SK-N-SH (cell line): Measurements from ENCODE around the gene ARG2. TPM values are rescaled to one million over a fixed set of nuclear protein-coding genes. Genes with fewer than 3 reads are reported as not detected.

Experiments used
- CTCF ChIA-PET: fragments of 300-600, 350-600 bp; formaldehyde crosslinking; extraction: SDS; loops from one replicate; lab custom pipeline; 2021; lab: Yijun Ruan, JAX
- POLR2A ChIA-PET: fragments of 350-600 bp; sonication (Branson Sonifier 250); formaldehyde crosslinking; extraction: SDS; loops from one replicate; lab custom pipeline; 2020; ENCODE audit warnings: antibody characterized with exemption, inconsistent platforms; lab: Yijun Ruan, JAX
- DNase-seq: peaks from one replicate; pipeline ENCODE4 v3.0.0; 2012
- H2AFZ ChIP-seq: fragments of 200-600 bp; sonication (generic); 2 replicates; pipeline ENCODE4 v1.8.1; 2016; ENCODE audit warnings: antibody characterized with exemption, mild to moderate bottlenecking, low read depth
- H3F3A ChIP-seq: fragments of 200-600 bp; sonication (generic); replicated peaks from 2 replicates; pipeline ENCODE3; 2016; ENCODE audit warnings: antibody characterized with exemption, mild to moderate bottlenecking; ENCODE audit not compliant: insufficient read depth
- H3K27ac ChIP-seq, 2 experiments: fragments of 200-500 bp in 1 of 2; fragments of 200-600 bp in 1 of 2; sonication (Bioruptor generic) in 1 of 2; sonication (generic), shearing (Covaris generic) in 1 of 2; 2 replicates each; pipeline versions ENCODE4 v1.5.1 to v1.6.1; 2014 to 2016; ENCODE audit warnings: low read depth in 2 of 2, inconsistent platforms in 1 of 2, low read length in 1 of 2, mild to moderate bottlenecking in 1 of 2, mixed read lengths in 1 of 2
- H3K27me3 ChIP-seq: fragments of 200-600 bp; sonication (generic), shearing (Covaris generic); 2 replicates; pipeline ENCODE4 v1.6.1; 2016; ENCODE audit warnings: mixed run types; ENCODE audit not compliant: insufficient read depth
- H3K36me3 ChIP-seq, 2 experiments: fragments of 200-500 bp in 1 of 2; fragments of 200-600 bp in 1 of 2; sonication (Bioruptor generic) in 1 of 2; sonication (generic) in 1 of 2; replicated peaks in 1 of 2; 2 replicates each; pipeline versions ENCODE3 to v1.5.1; 2014 to 2016; ENCODE audit warnings: low read length in 1 of 2, mild to moderate bottlenecking in 1 of 2; ENCODE audit not compliant: insufficient read depth in 2 of 2, control insufficient read depth in 1 of 2
- H3K4me1 ChIP-seq, 2 experiments: fragments of 200-500 bp in 1 of 2; fragments of 200-600 bp in 1 of 2; sonication (Bioruptor generic) in 1 of 2; sonication (generic), shearing (Covaris generic) in 1 of 2; 2 replicates each; pipeline versions ENCODE4 v1.5.1 to v1.6.1; 2014 to 2016; ENCODE audit warnings: low read depth in 1 of 2, low read length in 1 of 2, mixed run types in 1 of 2; ENCODE audit not compliant: insufficient read depth in 2 of 2, control insufficient read depth in 1 of 2
- H3K4me2 ChIP-seq: fragments of 200-600 bp; sonication (generic), shearing (Covaris generic); 2 replicates; pipeline ENCODE4 v1.6.1; 2017; ENCODE audit warnings: mixed run types
- H3K4me3 ChIP-seq, 2 experiments: fragments of 200-500 bp in 1 of 2; fragments of 200-600 bp in 1 of 2; sonication (Bioruptor generic) in 1 of 2; sonication (generic), shearing (Covaris generic) in 1 of 2; 2 replicates each; pipeline versions ENCODE4 v1.5.1 to v1.8.1; 2014 to 2016; ENCODE audit warnings: low read depth in 2 of 2, inconsistent platforms in 1 of 2, low read length in 1 of 2, mild to moderate bottlenecking in 1 of 2, mixed read lengths in 1 of 2, moderate library complexity in 1 of 2
- H3K79me2 ChIP-seq: fragments of 200-600 bp; sonication (generic); 2 replicates; pipeline ENCODE4 v1.8.1; 2017; ENCODE audit warnings: mild to moderate bottlenecking; ENCODE audit not compliant: insufficient read depth
- H3K9ac ChIP-seq: fragments of 200-600 bp; sonication (generic); 2 replicates; pipeline ENCODE4 v1.6.1; 2017; ENCODE audit warnings: mixed run types
- H3K9me2 ChIP-seq: fragments of 200-600 bp; sonication (generic); 2 replicates; pipeline ENCODE4 v1.6.1; 2017; ENCODE audit warnings: mixed run types
- H3K9me3 ChIP-seq: fragments of 200-600 bp; sonication (generic); 2 replicates; pipeline ENCODE4 v1.6.1; 2017; ENCODE audit warnings: mixed run types, mild to moderate bottlenecking, moderate library complexity
- H4K20me1 ChIP-seq: fragments of 200-600 bp; sonication (generic); 2 replicates; pipeline ENCODE4 v1.6.1; 2017; ENCODE audit warnings: mild to moderate bottlenecking, mixed run types; ENCODE audit not compliant: insufficient read depth
- CHD2 ChIP-seq: fragments of 150-350 bp; IDR thresholded peaks from 2 replicates; pipeline ENCODE4 v1.6.1; 2018; ENCODE audit warnings: low read length; ENCODE audit not compliant: partially characterized antibody
- ELF1 ChIP-seq: IDR thresholded peaks from 2 replicates; pipeline ENCODE4 v1.4.0; 2012
- EP300 ChIP-seq, 2 experiments: IDR thresholded peaks; 2 replicates each; pipeline versions ENCODE4 v1.4.0 to v1.6.1; 2012; ENCODE audit warnings: borderline replicate concordance in 1 of 2, low read depth in 1 of 2, low read length in 1 of 2
- EZH2phosphoT487 ChIP-seq: fragments of 200-600 bp; sonication (generic); IDR thresholded peaks from 2 replicates; pipeline ENCODE4 v1.6.1; 2017; ENCODE audit warnings: low read depth, mixed run types, mild to moderate bottlenecking, antibody characterized with exemption, moderate library complexity, borderline replicate concordance
- FOSL2 ChIP-seq: IDR thresholded peaks from 2 replicates; pipeline ENCODE4 v1.4.0; 2012; ENCODE audit warnings: low read depth, mild to moderate bottlenecking, moderate library complexity, borderline replicate concordance
- GATA2 ChIP-seq: sonication (generic); formaldehyde crosslinking; IDR thresholded peaks from 2 replicates; pipeline ENCODE4 v1.5.0; 2020; ENCODE audit warnings: mild to moderate bottlenecking, missing genetic modification reagents
- JUND ChIP-seq: IDR thresholded peaks from 2 replicates; pipeline ENCODE4 v1.4.0; 2012
- MXI1 ChIP-seq: IDR thresholded peaks from 2 replicates; pipeline ENCODE4 v1.6.1; 2012; ENCODE audit warnings: mild to moderate bottlenecking, low read depth, low read length, improper control_type of control experiment
- NFIC ChIP-seq: IDR thresholded peaks from 2 replicates; pipeline ENCODE4 v1.4.0; 2012; ENCODE audit warnings: borderline replicate concordance
- NRF1 ChIP-seq: IDR thresholded peaks from 2 replicates; pipeline ENCODE4 v1.6.1; 2012; ENCODE audit warnings: low read depth, mild to moderate bottlenecking, low read length
- POLR2AphosphoS5 ChIP-seq: IDR thresholded peaks from 2 replicates; pipeline ENCODE4 v1.6.1; 2012; ENCODE audit warnings: low read depth, low read length
- RCOR1 ChIP-seq: fragments of 150-350 bp; IDR thresholded peaks from 2 replicates; pipeline ENCODE4 v1.6.1; 2017; ENCODE audit warnings: antibody characterized with exemption, low read length
- RFX5 ChIP-seq: IDR thresholded peaks from 2 replicates; pipeline ENCODE4 v1.6.1; 2012; ENCODE audit warnings: mild to moderate bottlenecking, improper control_type of control experiment, low read length
- RXRA ChIP-seq: IDR thresholded peaks from 2 replicates; pipeline ENCODE4 v1.4.0; 2012; ENCODE audit warnings: low read depth, mild to moderate bottlenecking, borderline replicate concordance
- SMC3 ChIP-seq: IDR thresholded peaks from 2 replicates; pipeline ENCODE4 v1.6.1; 2012; ENCODE audit warnings: low read depth, low read length, improper control_type of control experiment
- TAF1 ChIP-seq: IDR thresholded peaks from 2 replicates; pipeline ENCODE4 v1.6.1; 2012; ENCODE audit warnings: low read depth, mild to moderate bottlenecking, low read length, moderate library complexity, borderline replicate concordance
- TCF12 ChIP-seq: IDR thresholded peaks from 2 replicates; pipeline ENCODE4 v1.4.0; 2012
- TEAD4 ChIP-seq: IDR thresholded peaks from 2 replicates; pipeline ENCODE4 v1.4.0; 2012; ENCODE audit warnings: mild to moderate bottlenecking, borderline replicate concordance; ENCODE audit not compliant: insufficient read depth
- WGBS: methylation state at CpG from one replicate; pipeline ENCODE4 v1.1.6; 2017; ENCODE audit warnings: low lambda C conversion rate; 5-methylcytosine and 5-hydroxymethylcytosine counted together
- polyA plus RNA-seq, 3 experiments: library from polyadenylated mRNA; depleted of rRNA; stranded (reverse); fragments of >200 nt; gene quantifications; 2 replicates each; pipeline ENCODE4 v1.2.3, GENCODE V29; 2012
- TF ChIP-seq, protein P1 (sequence below): IDR thresholded peaks from 2 replicates; pipeline ENCODE4 v1.4.0; 2012; ENCODE audit warnings: low read depth, borderline replicate concordance
- TF ChIP-seq, protein P2 (sequence below): fragments of 150-350 bp; IDR thresholded peaks from 2 replicates; pipeline ENCODE4 v1.6.1; 2016; ENCODE audit warnings: mild to moderate bottlenecking, low read depth, low read length
- TF ChIP-seq, protein P3 (sequence below): IDR thresholded peaks from 2 replicates; pipeline ENCODE4 v1.6.1; 2012; ENCODE audit warnings: mild to moderate bottlenecking, low read depth, low read length, moderate library complexity
- TF ChIP-seq, protein P4 (sequence below): IDR thresholded peaks from 2 replicates; pipeline ENCODE4; 2012
- TF ChIP-seq, protein P5 (sequence below): fragments of 200-600 bp; sonication (generic); IDR thresholded peaks from 2 replicates; pipeline ENCODE4 v1.6.1; 2017; ENCODE audit warnings: antibody characterized with exemption, mild to moderate bottlenecking, moderate library complexity

Gene ARG2
- polyA plus RNA-seq, 1 of the 3 experiments (the other 2 are of a cell fraction): 2.6 TPM

DNA sequence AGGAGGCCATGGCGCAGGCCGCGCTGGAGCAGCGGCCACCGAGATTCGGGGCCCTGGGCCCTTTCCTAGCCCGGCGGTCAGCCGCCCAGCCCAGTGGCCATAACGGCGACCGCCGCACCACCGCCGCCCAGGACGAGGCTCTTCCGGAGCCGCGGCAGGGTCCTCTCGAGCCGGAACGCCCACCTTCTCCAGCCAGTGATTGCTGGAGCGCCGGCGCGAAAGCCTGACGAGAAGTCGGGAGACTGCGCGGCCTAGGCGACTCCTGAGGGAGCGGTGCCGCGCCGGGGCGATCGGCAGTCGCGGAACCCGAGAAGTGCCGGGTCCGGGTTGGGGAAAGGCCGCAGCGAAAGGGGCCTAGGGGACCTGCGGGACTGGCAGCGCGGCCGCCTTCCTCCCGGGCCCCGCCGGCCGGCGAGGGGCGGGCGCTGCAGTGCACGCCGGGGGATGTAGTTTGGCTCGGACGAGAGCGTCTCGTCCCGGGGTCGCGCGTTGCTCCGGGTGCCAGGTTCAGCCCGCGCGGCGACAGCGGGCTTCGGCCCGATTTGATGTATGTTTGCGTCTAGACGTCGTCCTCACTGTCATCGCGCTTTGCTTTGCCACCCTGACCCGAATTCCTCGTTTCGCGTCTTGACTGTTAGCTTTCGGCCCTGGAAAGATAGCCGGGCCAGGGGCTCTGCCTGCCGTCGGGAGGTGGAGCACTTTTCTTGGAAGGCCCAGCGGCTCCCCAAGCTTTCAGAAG is 54.9 kb downstream of the ARG2 start, which contains the start of gene VTI1B:
TSS of gene VTI1B (minus strand) at position 153 of the 739 bp plus-strand sequence. CDS start at position 10, 143 bp downstream.
- H3F3A ChIP-seq: peaks cover 20% of the 10 kb centered on the region
- peaks cover 43% of the 10 kb centered on the region for H4K20me1 ChIP-seq
- WGBS: 0% methylated on average over 11 of the region's 87 CpGs
- H3K79me2 ChIP-seq: peaks cover 64% of the 10 kb centered on the region
- no peaks in the 10 kb centered on the region for H3K9me2 ChIP-seq
- peak within 1 kb of the TSS; percentile 96 for H3K4me2 ChIP-seq
- H2AFZ ChIP-seq: peak within 1 kb of the TSS; percentile 86
- H3K4me1 ChIP-seq: peaks cover 1 to 7% of the 10 kb centered on the region in 2 experiments; a peak in 2 of 4 replicates
- ChIA-PET CTCF (interaction anchor here (0.6 to 3.6 kb wide), 4 partner anchors 18 to 104 kb away, joined by 3 to 21 read pairs (median 4); partner anchors contain the start of gene PIGH), POLR2A (interaction anchor here (0.7 to 1.7 kb wide), 5 partner anchors 19 to 75 kb away, joined by 3 to 5 read pairs (median 3); partner anchors contain the start of genes PIGH and RDH11)
- DNase-seq: peak; percentile 94
- no peaks in the 10 kb centered on the region for H3K27me3 ChIP-seq
- H3K4me3 ChIP-seq: peak within 1 kb of the TSS; percentile 72 to 89
- peaks cover 11 to 19% of the 10 kb centered on the region in 2 experiments for H3K36me3 ChIP-seq
- peak within 1 kb of the TSS; percentile 98 for H3K9ac ChIP-seq
- H3K9me3 ChIP-seq: no peaks in the 10 kb centered on the region
- peak within 1 kb of the TSS; percentile 92 to 96 for H3K27ac ChIP-seq
- no peak for TF ChIP-seq FOSL2
- TF ChIP-seq EP300 (IDR thresholded peaks at IDR 0.05; ENCODE audit: borderline replicate concordance in 1 of 2, low read depth in 1 of 2, low read length in 1 of 2): no peak; a peak in 1 of 4 replicates
- TF ChIP-seq RXRA: no peak
- TF ChIP-seq, protein P1, sequence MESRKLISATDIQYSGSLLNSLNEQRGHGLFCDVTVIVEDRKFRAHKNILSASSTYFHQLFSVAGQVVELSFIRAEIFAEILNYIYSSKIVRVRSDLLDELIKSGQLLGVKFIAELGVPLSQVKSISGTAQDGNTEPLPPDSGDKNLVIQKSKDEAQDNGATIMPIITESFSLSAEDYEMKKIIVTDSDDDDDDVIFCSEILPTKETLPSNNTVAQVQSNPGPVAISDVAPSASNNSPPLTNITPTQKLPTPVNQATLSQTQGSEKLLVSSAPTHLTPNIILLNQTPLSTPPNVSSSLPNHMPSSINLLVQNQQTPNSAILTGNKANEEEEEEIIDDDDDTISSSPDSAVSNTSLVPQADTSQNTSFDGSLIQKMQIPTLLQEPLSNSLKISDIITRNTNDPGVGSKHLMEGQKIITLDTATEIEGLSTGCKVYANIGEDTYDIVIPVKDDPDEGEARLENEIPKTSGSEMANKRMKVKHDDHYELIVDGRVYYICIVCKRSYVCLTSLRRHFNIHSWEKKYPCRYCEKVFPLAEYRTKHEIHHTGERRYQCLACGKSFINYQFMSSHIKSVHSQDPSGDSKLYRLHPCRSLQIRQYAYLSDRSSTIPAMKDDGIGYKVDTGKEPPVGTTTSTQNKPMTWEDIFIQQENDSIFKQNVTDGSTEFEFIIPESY: no peak; the same call in 1 of the 2 replicates
- TF ChIP-seq, protein P2, sequence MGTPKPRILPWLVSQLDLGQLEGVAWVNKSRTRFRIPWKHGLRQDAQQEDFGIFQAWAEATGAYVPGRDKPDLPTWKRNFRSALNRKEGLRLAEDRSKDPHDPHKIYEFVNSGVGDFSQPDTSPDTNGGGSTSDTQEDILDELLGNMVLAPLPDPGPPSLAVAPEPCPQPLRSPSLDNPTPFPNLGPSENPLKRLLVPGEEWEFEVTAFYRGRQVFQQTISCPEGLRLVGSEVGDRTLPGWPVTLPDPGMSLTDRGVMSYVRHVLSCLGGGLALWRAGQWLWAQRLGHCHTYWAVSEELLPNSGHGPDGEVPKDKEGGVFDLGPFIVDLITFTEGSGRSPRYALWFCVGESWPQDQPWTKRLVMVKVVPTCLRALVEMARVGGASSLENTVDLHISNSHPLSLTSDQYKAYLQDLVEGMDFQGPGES: no peak
- TF ChIP-seq, protein P3, sequence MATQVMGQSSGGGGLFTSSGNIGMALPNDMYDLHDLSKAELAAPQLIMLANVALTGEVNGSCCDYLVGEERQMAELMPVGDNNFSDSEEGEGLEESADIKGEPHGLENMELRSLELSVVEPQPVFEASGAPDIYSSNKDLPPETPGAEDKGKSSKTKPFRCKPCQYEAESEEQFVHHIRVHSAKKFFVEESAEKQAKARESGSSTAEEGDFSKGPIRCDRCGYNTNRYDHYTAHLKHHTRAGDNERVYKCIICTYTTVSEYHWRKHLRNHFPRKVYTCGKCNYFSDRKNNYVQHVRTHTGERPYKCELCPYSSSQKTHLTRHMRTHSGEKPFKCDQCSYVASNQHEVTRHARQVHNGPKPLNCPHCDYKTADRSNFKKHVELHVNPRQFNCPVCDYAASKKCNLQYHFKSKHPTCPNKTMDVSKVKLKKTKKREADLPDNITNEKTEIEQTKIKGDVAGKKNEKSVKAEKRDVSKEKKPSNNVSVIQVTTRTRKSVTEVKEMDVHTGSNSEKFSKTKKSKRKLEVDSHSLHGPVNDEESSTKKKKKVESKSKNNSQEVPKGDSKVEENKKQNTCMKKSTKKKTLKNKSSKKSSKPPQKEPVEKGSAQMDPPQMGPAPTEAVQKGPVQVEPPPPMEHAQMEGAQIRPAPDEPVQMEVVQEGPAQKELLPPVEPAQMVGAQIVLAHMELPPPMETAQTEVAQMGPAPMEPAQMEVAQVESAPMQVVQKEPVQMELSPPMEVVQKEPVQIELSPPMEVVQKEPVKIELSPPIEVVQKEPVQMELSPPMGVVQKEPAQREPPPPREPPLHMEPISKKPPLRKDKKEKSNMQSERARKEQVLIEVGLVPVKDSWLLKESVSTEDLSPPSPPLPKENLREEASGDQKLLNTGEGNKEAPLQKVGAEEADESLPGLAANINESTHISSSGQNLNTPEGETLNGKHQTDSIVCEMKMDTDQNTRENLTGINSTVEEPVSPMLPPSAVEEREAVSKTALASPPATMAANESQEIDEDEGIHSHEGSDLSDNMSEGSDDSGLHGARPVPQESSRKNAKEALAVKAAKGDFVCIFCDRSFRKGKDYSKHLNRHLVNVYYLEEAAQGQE: no peak
- TF ChIP-seq JUND: no peak
- no peak for TF ChIP-seq RCOR1
- peak; percentile 90 for TF ChIP-seq CHD2
- TF ChIP-seq, protein P4, sequence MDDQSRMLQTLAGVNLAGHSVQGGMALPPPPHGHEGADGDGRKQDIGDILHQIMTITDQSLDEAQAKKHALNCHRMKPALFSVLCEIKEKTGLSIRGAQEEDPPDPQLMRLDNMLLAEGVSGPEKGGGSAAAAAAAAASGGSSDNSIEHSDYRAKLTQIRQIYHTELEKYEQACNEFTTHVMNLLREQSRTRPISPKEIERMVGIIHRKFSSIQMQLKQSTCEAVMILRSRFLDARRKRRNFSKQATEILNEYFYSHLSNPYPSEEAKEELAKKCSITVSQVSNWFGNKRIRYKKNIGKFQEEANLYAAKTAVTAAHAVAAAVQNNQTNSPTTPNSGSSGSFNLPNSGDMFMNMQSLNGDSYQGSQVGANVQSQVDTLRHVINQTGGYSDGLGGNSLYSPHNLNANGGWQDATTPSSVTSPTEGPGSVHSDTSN: no peak
- TF ChIP-seq ELF1: peak; percentile 72
- no peak for TF ChIP-seq RFX5
- no peak for TF ChIP-seq TCF12
- TF ChIP-seq NRF1: no peak
- peak; percentile 67 for TF ChIP-seq POLR2AphosphoS5
- TF ChIP-seq GATA2 (CRISPR knock-in tag): no peak
- TF ChIP-seq, protein P5, sequence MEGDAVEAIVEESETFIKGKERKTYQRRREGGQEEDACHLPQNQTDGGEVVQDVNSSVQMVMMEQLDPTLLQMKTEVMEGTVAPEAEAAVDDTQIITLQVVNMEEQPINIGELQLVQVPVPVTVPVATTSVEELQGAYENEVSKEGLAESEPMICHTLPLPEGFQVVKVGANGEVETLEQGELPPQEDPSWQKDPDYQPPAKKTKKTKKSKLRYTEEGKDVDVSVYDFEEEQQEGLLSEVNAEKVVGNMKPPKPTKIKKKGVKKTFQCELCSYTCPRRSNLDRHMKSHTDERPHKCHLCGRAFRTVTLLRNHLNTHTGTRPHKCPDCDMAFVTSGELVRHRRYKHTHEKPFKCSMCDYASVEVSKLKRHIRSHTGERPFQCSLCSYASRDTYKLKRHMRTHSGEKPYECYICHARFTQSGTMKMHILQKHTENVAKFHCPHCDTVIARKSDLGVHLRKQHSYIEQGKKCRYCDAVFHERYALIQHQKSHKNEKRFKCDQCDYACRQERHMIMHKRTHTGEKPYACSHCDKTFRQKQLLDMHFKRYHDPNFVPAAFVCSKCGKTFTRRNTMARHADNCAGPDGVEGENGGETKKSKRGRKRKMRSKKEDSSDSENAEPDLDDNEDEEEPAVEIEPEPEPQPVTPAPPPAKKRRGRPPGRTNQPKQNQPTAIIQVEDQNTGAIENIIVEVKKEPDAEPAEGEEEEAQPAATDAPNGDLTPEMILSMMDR: peak; percentile 40; the same call in 1 of the 2 replicates
- TF ChIP-seq SMC3: no peak; the same call in 1 of the 2 replicates
- TF ChIP-seq EZH2phosphoT487: no peak
- TF ChIP-seq NFIC: peak; percentile 16; the same call in 1 of the 2 replicates
- TF ChIP-seq TAF1: no peak
- TF ChIP-seq MXI1: peak; percentile 8
- TF ChIP-seq TEAD4: no peak
